NCI-H1105 treated with DMSO at 0.1 percent for 48 hours (cell line): ENCODE data around the gene MTRF1.
"Not testable (repeated sequence)": the region's sequence is repeated elsewhere in the genome, so short reads cannot be mapped to it uniquely, and the experiment has no call there.

Experiments
- DNase-seq: peaks from one replicate; lab custom pipeline; 2025; lab: John Stamatoyannopoulos, UW

The MTRF1 gene

GRCh38 chr13:41177616-41178015, 85.8 kb downstream of the MTRF1 start:
- no peak for DNase-seq

- not testable (repeated sequence) for DNase-seq
Measured at GRCh38 chr13:41175576-41175975, 87.8 kb downstream of the MTRF1 start.
